GM23338 (cell line): Measurements from ENCODE around the gene PATE4.

ENCODE experiments used
- CREB1 ChIP-seq: fragments of 250-450 bp; sonication (Bioruptor Pico); IDR thresholded peaks from 2 replicates; pipeline ENCODE4 v1.5.0; 2020; ENCODE audit warnings: low read depth, mild to moderate bottlenecking, moderate library complexity
- CTCF ChIP-seq, 2 experiments: fragments of 200-600 bp in 1 of 2; sonication (generic) in 1 of 2; conservative IDR thresholded peaks; 2 replicates each; pipeline versions ENCODE4 v1.5.1 to v1.6.1; 2016 to 2017; ENCODE audit warnings: antibody characterized with exemption in 2 of 2, low read depth in 2 of 2, mild to moderate bottlenecking in 2 of 2, moderate library complexity in 1 of 2
- EZH2 ChIP-seq: fragments of 200-600 bp; sonication (generic); IDR thresholded peaks from one replicate; pipeline ENCODE4 v1.8.0; 2017; ENCODE audit warnings: antibody characterized with exemption, mild to moderate bottlenecking, low read depth; ENCODE audit not compliant: unreplicated experiment
- EZH2phosphoT487 ChIP-seq: fragments of 200-600 bp; sonication (generic); IDR thresholded peaks from one replicate; pipeline ENCODE4 v1.8.1; 2018; ENCODE audit warnings: antibody characterized with exemption; ENCODE audit not compliant: unreplicated experiment
- JUNB ChIP-seq: IDR thresholded peaks from one replicate; pipeline ENCODE4 v1.6.1; 2016; ENCODE audit warnings: antibody characterized with exemption; ENCODE audit not compliant: unreplicated experiment
- POLR2AphosphoS5 ChIP-seq: IDR thresholded peaks from 2 replicates; pipeline ENCODE4 v1.6.1; 2016; ENCODE audit warnings: antibody characterized with exemption, low read depth
- ZNF331 ChIP-seq: fragments of 250-450 bp; sonication (Bioruptor Pico); IDR thresholded peaks from 2 replicates; pipeline ENCODE4 v1.5.0; 2020; ENCODE audit warnings: low read depth, mild to moderate bottlenecking, moderate library complexity
- TF ChIP-seq, protein P1 (sequence below): IDR thresholded peaks from one replicate; pipeline ENCODE4 v1.6.1; 2018; ENCODE audit warnings: antibody characterized with exemption; ENCODE audit not compliant: unreplicated experiment

- TF ChIP-seq CTCF (conservative IDR thresholded peaks at IDR 0.05; ENCODE audit: low read depth in 2 of 2) (no peak), POLR2AphosphoS5 (no peak), EZH2 (no peak), ZNF331 (no peak), JUNB (no peak), EZH2phosphoT487 (no peak), CREB1 (no peak)
- TF ChIP-seq, protein P1, sequence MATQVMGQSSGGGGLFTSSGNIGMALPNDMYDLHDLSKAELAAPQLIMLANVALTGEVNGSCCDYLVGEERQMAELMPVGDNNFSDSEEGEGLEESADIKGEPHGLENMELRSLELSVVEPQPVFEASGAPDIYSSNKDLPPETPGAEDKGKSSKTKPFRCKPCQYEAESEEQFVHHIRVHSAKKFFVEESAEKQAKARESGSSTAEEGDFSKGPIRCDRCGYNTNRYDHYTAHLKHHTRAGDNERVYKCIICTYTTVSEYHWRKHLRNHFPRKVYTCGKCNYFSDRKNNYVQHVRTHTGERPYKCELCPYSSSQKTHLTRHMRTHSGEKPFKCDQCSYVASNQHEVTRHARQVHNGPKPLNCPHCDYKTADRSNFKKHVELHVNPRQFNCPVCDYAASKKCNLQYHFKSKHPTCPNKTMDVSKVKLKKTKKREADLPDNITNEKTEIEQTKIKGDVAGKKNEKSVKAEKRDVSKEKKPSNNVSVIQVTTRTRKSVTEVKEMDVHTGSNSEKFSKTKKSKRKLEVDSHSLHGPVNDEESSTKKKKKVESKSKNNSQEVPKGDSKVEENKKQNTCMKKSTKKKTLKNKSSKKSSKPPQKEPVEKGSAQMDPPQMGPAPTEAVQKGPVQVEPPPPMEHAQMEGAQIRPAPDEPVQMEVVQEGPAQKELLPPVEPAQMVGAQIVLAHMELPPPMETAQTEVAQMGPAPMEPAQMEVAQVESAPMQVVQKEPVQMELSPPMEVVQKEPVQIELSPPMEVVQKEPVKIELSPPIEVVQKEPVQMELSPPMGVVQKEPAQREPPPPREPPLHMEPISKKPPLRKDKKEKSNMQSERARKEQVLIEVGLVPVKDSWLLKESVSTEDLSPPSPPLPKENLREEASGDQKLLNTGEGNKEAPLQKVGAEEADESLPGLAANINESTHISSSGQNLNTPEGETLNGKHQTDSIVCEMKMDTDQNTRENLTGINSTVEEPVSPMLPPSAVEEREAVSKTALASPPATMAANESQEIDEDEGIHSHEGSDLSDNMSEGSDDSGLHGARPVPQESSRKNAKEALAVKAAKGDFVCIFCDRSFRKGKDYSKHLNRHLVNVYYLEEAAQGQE = no peak
Observed at GRCh38 chr11:125784678-125785077, 48.4 kb upstream of the PATE4 start.
